DMS153 treated with DMSO at 0.1 percent for 48 hours (cell line): ENCODE results near the gene PPP1R14B.

ENCODE experiments used
- DNase-seq: peaks from one replicate; lab custom pipeline; 2025; ENCODE audit not compliant: unreplicated experiment; lab: John Stamatoyannopoulos, UW

Gene PPP1R14B

GRCh38 chr11:64232182-64232966 is 14.4 kb downstream of the PPP1R14B start:
- DNase-seq: no peak

GRCh38 chr11:64231546-64231945 is 15.2 kb downstream of the PPP1R14B start:
- no peak for DNase-seq

GRCh38 chr11:64230985-64231365 is 15.8 kb downstream of the PPP1R14B start:
- DNase-seq: no peak

GRCh38 chr11:64230171-64230984 is 16.4 kb downstream of the PPP1R14B start, which contains the start of gene DNAJC4:
TSS of gene DNAJC4 (plus strand) at chr11:64230548. CDS start at chr11:64230855, 307 bp downstream.
- DNase-seq: peak; percentile 87

- DNase-seq: no peak
Observed at GRCh38 chr11:64229744-64230170, 17.0 kb downstream of the PPP1R14B start.

- no peak for DNase-seq
Observed at GRCh38 chr11:64229090-64229743, 17.5 kb downstream of the PPP1R14B start.

- DNase-seq: no peak
Observed at GRCh38 chr11:64227405-64227956, 19.3 kb downstream of the PPP1R14B start.

GRCh38 chr11:64226507-64227051 is 20.2 kb downstream of the PPP1R14B start:
- peak; percentile 24 for DNase-seq

GRCh38 chr11:64225608-64226506 is 20.9 kb downstream of the PPP1R14B start, which contains the start of the genes NUDT22 and TRPT1:
TSS of gene NUDT22 (plus strand) at chr11:64226274. CDS start at chr11:64226653, 379 bp downstream.
TSS of gene TRPT1 (minus strand) at chr11:64226186. CDS start at chr11:64225860, 326 bp downstream.
- peak; percentile 79 for DNase-seq

GRCh38 chr11:64224891-64225607 is 21.7 kb downstream of the PPP1R14B start:
- DNase-seq: no peak

GRCh38 chr11:64224151-64224890 is 22.4 kb downstream of the PPP1R14B start:
- no peak for DNase-seq

GRCh38 chr11:64223001-64223651 is 23.6 kb downstream of the PPP1R14B start:
- no peak for DNase-seq

- DNase-seq: peak; percentile 50
Observed at GRCh38 chr11:64222651-64223000, 24.1 kb downstream of the PPP1R14B start.

GRCh38 chr11:64220798-64221197 is 25.9 kb downstream of the PPP1R14B start:
- no peak for DNase-seq

- DNase-seq: no peak
Observed at GRCh38 chr11:64220271-64220670, 26.5 kb downstream of the PPP1R14B start.

GRCh38 chr11:64219755-64220154 is 27.0 kb downstream of the PPP1R14B start:
- no peak for DNase-seq

- no peak for DNase-seq
Observed at GRCh38 chr11:64219354-64219684, 27.4 kb downstream of the PPP1R14B start.
